HEK293T (cell line): ENCODE results near the gene TMEM107.

Experiments
- BHLHE40 ChIP-seq: fragments of 450-650 bp; IDR thresholded peaks from 2 replicates; pipeline ENCODE4 v1.6.1; 2016; ENCODE audit warnings: mild to moderate bottlenecking, moderate library complexity, borderline replicate concordance
- FOXK2 ChIP-seq: fragments of 450-650 bp; IDR thresholded peaks from 2 replicates; pipeline ENCODE4 v1.6.1; 2016; ENCODE audit warnings: mild to moderate bottlenecking
- LEF1 ChIP-seq: fragments of 450-650 bp; IDR thresholded peaks from 2 replicates; pipeline ENCODE4 v1.6.1; 2017; ENCODE audit warnings: mild to moderate bottlenecking, borderline replicate concordance
- SP1 ChIP-seq: fragments of 450-650 bp; IDR thresholded peaks from 2 replicates; pipeline ENCODE4 v1.6.1; 2017

DNA sequence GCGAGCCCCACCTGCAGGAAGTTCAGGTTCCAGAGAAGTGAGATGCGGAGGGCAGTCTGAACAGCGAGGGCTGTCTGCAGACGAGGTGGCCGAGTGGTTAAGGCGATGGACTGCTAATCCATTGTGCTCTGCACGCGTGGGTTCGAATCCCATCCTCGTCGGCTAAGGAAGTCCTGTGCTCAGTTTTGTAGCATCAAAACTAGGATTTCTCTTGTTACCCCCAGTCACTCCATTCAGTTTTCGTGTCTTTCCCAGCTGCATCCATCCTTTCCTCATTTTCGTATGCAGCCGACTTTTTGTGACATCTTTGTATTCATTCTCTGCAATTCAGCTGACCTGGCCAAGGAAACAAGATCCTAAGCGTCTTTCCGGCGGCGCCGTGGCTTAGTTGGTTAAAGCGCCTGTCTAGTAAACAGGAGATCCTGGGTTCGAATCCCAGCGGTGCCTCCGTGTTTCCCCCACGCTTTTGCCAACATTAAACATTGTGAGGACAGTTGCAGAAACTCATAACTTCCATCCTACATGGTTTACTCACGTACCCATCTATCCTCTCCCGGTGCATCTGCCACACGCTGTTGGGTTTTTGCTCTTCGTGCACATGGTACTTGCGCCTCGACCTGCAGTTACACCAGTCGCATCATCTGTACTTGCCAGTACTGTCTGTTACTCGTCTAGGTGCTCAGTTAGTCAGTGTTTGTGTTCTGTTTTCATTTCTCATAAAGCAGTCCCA, 10.8 kb upstream of the TMEM107 start:
- TF ChIP-seq FOXK2, result no peak; the same call in 1 of the 2 replicates
- no peak for TF ChIP-seq BHLHE40
- TF ChIP-seq SP1, result no peak
- no peak for TF ChIP-seq LEF1
